ENCODE results near the gene PNLIPRP2.

Gene PNLIPRP2

DNA sequence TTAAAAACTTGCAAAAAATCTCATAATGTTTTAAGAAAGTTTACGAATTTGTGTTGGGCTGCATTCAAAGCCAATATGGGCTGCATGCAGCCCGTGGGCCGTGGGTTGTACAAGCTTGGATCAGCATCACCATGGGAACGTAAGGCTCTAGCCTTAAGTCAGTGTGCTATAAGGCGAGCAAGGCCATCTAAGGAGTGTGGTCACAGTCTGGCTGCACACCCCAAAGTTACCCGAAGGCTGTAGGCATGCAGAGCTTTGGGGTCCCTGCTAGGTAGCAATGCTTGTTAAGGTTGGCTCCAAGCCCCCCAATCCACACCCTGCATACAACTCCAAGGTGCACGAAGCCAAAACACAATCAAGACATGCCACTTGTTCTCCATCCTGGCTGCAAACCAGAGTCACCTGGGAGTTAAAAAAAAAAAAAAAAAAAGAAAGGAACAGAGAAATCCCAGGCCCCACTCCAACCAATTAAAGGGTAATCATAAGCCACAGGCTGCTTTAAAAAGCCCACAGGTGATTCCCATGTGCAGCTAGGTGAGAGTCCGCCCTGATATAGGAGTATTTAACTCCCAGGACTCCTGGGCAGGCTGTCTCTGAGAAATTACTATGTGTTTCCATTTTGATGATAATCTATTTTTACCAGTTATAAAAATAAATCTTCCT is 8.5 kb upstream of the PNLIPRP2 start:
- no peak for DNase-seq (ENCODE audit: low read depth, low spot score)

DNA sequence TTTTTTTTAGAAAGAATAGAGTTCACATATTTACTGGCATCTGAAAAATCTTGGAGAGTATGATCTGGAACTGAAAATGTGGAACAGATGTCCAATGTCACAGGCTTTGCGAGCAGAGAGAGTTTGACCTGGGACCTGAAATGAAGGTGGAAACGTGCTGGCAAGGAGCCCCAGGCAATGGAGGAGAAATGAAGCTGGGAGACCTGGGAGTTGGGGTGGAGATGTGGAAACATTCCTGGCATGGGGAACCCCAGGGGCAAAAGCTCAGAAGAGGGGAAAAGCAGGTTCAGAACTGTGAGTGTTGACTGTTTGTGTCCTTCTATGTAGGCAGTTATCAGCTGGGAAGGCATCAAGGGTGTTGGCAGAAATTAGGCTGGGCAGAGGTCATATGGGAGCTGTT is 7.3 kb upstream of the PNLIPRP2 start:
- DNase-seq (ENCODE audit: low read depth, low spot score): no peak

DNA sequence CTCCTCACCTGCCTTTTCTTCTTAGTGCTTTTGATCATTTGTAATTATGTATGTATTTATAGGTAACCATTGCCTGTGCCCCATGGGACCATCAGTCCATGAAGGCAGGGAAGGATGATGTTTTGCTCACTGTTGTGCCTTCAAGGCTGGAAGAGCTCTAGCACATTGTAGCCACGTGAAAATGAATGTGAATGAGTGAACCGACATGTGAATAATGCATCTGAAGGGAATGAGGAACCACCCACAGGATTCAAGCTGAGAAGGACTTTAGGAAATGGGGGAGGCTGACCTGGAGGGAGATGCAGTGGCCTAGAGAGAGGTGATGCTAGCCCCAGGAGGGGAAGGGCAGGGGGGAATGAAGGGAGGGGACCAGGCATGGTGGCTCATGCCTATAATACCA is 6.0 kb upstream of the PNLIPRP2 start:
- no peak for DNase-seq (ENCODE audit: low read depth, low spot score)

DNA sequence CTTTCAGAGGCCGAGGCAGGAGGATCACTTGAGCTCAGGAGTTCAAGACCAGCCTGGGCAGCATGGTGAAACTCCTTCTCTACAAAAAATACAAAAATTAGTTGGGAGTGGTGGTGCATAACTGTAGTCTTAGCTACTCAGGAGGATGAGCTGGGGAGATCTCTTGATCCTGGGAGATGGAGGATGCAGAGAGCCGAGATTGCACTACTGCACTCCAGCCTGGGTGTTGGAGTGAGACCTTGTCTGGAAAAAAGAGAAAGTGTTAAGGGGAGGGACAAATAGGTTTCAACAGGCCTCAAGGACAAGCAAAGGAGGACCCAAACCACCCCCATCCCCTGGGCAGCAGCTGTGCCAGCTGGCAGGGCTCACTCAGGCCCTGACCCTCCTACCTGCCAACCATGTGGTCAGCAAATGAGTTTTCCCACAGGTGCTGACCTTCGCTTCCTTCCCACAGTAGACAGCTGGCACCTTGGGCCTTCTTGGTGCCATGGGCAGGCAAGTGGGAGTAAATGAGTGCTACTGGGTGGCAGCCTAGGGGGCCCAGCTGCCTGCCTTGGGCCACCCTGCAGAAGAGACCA is 5.5 kb upstream of the PNLIPRP2 start:
- no peak for DNase-seq (ENCODE audit: low read depth, low spot score)

DNA sequence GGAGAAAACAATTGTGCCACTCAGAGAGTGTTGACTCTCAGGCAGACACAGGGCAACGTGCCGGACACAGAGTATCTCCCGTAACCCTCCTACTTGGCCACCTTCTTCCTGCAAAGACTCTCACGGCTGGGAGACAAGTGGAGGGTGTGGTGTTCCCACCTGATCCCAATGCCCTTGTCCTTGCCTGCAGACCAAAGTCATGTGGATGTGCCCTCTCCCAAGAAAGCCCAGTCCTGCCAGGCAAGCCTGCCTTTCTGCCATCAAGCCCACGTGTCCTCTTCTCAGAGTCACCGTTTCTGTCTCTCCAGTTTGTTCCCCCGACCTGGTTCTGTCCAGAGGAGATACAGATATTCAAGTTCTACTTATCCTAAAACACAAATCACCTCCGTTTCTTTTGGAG is 723 bp downstream of the PNLIPRP2 start:
- no peak for DNase-seq (ENCODE audit: low read depth, low spot score)

DNA sequence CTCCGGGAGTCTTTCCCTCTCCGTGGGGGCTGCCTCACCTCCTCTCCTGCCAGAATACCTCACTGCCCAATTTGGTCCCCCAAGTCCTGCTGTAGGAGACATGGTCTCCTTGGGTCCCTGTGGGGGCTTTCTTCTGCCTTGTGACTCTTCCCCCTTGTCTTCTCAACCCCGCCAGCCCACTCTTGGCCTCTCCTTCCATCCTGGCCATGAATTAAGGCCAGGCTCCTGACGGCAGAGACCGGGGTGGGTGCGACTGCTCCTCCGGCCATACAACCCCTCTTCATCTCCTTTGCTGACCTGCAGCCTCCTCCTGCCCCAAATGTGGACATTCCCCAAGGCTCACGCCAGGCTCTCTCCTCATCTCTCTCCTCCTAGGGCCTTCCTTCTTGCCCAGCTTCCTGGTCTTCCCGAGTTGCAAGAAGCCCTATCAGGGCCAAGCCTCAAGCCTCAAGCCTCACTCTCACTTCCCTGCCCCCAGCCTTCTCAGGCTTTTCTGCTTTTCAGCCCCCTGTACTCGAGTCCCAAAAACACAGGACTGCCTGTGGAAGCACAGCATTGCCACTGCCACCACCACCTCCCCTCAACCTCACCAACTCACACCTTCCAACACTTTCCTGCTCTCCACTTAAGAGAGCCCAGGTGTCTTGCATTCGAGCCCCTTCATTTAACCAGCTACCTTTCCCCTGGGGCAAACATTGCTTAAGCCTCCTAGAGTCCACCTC is 1.3 kb downstream of the PNLIPRP2 start:
- DNase-seq (ENCODE audit: low read depth, low spot score): no peak

DNA sequence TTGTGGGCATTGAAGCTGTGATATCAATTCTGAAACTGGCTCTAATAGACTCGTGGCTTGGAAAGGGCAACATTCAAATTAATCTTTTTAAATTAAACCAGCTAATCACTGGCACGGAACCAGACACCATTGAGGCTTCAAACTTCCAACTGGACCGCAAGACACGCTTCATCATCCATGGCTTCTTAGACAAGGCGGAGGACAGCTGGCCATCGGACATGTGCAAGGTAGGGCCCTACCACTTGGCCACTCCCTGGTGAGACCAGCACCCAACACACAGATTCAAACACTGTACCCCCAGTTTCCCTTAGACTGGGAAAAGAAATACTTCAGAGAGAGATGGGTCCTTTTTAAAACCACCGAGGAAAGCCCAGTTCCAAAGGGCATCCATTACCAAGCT is 5.1 kb downstream of the PNLIPRP2 start:
- no peak for DNase-seq (ENCODE audit: low read depth, low spot score)

DNA sequence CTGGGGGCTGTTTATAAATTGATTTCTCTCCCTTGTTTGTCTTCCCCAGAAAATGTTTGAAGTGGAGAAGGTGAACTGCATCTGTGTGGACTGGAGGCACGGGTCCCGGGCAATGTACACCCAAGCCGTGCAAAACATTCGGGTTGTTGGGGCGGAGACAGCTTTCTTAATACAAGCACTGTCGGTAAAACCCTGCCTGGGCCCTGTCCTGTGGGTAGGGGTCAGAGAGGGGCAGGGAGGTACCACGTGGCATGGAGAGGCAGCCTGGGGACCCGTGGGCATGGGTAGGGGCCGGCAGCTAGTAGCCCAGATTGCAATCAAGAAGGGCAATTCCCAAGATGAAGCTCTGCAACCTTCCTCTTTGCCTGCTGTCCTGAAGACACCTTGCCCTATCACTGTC is 6.1 kb downstream of the PNLIPRP2 start:
- DNase-seq (ENCODE audit: low read depth, low spot score): no peak

DNA sequence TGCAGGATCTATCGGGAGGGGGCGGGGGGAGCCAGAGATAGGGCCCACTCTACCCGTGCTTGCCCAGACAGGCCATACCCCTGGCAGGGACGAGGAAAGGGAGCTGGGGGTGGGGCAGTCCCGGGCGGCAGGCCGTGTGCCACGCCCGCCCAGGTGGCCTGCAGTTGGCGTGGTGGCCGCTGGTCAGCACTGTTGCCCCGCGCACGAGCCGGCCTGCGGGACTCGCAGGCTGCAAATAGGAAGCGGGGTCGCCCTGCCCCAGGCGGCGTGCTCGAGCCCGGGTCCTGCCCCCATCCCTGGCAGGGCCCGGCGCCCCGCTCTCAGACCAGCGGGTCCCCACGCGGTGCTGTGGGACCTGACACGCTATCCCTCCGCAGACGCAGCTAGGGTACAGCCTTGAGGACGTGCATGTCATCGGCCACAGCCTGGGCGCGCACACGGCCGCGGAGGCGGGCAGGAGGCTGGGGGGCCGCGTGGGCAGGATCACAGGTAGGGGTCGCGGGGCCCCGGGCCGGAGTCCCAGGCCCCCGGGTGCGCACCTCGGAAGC is 6.7 kb downstream of the PNLIPRP2 start:
- DNase-seq (ENCODE audit: low read depth, low spot score): no peak

DNA sequence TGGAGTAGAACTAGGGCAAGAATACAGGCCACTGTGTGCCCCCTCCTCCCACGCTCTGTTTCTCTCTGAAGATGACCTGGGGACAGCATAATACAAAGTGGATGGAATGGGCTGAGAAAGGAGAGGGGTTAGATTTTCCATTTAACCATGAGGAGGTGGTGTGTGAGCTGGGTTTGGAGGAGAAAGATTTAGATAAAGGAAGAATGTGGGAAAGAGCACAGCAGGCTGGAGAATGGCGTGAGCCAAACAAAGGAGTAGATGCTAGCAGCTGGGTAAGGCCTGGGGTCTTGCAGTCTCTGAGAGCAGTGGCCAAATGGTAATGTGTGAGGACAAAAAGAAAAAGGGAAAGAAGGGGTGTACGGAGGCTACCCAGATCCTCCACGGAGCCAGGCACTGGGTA is 8.6 kb downstream of the PNLIPRP2 start:
- DNase-seq (ENCODE audit: low read depth, low spot score): no peak

DNA sequence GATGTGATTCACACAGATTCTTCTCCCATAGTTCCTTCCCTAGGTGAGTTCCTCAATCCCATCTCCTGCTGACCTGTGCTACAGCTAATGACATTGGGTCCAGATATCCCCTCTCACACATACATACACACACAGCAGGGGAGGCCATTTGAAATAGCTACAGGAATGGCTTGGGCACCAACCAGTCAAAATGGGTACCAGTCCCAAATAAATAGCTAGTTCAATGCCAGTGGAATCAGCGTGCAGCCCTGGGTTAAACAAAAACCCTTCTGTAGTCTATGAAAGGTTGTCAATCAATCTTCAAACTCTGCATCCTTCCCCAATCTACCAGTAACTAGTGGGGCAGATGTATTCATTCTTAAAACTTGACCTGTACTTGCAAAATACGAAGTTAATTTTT is 9.3 kb downstream of the PNLIPRP2 start:
- no peak for DNase-seq (ENCODE audit: low read depth, low spot score)

DNA sequence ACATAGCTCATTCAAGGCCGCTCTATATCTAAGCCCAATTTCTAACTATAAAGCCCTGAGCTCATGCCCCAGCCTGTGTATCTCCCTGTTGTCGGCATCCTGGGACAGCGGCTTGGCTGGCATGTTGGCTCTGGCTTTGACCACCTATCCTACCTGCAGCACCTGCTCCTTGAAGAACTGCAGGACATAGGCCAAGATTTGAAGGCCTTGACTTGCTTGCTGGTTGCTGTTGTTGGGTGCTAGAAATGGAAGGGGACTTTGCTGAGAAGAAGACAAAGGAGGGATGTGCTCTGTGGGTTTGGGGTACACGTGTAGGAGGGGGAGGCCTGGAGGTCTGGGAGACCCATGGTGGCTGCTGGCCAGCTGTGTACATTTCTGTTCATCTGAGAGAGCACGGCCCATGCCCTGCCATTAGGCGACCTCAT is 11.1 kb downstream of the PNLIPRP2 start:
- no peak for DNase-seq (ENCODE audit: low read depth, low spot score)

DNA sequence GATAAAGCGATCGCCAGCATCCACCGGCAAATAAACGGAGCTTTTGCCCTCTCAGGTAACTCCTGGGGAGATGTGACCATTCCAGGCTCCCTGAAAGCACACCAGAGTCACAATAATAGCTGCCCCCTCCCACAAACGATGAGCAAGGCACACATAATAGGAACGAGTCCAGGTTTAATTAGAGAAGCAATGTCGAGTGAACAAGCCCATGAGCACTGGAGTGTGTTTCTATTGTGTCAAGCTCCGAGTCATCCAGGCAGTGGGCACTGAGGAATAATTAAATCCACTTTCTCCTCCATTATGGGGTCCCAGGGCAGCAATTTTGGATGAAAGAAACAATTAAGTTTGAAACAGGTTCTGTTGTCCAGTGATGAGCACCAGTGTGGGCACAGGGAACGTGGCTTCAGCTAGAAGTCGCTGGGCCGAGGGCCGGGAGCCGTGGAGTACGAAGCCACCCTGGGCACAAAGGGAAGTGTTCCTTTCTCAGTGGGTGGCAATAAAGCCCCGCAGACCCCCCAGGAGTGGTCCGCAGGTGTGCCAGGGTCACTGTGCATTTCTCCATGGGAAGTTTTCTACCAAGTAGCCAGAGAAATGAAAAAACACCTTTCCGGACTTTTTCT is 12.0 kb downstream of the PNLIPRP2 start:
- no peak for DNase-seq (ENCODE audit: low read depth, low spot score)

DNA sequence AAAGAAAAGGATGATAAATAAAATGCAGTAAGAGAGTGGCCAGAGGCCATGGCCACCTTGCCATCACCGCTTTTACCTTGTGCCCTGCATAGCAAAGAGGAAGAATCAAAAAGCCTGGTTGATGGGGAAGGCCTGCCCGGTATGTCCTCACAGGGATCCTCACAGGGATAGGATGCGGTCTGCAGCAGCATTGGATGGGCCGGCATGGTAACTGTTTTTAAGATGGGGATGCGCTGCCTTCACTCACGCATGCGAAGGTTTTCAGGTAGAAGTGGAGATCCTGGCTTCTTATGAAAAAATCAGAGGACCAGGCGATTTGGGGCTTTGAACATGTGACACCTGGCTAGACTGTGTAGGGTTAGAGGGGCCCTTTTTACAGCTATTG is 12.5 kb downstream of the PNLIPRP2 start:
- no peak for DNase-seq (ENCODE audit: low read depth, low spot score)

DNA sequence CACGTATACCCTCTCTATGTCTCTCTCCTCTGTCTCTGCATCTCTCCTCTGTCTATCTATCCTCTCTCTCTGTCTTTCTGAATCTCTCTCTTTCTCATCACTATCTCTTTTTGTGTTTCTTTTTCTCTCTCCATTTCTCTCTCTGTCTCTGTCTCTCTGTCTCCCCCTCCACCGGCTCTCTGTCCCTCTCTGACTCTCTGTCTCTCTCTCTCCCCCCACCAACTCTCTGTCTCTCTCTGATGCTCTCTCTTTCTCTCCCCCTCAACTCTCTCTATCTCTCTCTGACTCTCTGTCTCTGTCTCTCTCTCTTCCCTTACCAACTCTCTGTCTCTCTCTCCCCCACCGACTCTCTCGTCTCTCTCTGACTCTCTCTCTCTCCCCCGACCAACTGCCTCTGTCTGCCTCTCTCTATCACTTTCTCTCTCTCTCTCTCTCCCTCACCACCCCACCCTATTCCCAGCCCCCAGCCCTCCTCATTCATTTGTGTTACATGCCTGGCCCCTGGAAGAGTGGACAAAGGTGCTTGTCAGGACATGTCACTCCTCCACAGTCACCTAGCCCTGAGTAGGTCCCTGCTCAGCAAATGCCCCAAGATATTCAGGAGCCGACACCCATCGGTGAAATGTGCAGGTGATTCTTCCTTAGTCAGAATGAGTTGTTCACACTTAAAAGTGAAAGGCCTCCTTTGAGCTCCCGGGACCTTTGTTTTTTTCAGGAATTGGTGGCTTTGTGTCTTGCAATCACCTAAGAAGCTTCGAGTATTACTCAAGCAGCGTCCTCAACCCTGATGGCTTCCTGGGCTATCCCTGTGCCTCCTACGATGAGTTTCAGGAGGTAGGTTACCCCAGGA is 13.6 kb downstream of the PNLIPRP2 start:
- DNase-seq (ENCODE audit: low read depth, low spot score): no peak

DNA sequence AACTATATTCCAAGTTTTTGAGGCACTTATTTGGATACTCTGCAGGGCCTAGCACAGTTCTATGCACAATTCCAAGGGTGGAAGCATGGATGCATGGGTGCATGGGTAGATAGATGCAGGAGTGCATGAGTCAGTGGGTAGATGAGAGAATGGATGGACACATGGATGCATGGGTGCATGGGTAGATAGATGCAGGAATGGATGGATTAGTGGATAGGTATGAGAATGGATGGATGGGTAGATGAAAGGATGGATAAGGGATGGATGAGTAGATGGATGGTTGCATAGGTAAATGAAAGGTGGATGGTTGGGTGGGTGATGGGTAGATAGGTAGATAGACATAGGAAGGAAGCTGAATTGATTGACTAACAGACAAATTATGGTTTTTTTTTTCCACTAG is 15.6 kb downstream of the PNLIPRP2 start:
- no peak for DNase-seq (ENCODE audit: low read depth, low spot score)

DNA sequence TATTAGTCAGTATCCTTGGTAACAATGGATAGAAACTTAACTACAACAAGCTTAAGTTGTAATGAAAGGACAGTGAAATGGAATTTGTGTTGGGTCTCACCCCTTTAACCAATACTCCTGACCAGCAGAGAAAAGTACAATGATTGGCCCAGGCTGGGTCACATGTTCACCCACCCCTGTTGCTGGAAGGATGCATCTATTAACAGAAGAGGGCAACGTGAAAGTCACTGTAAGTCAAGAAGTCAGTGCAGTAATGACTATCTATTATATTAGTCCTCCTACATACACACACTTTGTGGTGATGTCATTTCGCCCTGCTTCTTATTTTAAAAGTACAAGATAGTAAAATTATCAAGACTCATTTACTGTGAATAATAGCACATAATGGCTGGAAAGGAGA is 16.2 kb downstream of the PNLIPRP2 start:
- no peak for DNase-seq (ENCODE audit: low read depth, low spot score)

DNA sequence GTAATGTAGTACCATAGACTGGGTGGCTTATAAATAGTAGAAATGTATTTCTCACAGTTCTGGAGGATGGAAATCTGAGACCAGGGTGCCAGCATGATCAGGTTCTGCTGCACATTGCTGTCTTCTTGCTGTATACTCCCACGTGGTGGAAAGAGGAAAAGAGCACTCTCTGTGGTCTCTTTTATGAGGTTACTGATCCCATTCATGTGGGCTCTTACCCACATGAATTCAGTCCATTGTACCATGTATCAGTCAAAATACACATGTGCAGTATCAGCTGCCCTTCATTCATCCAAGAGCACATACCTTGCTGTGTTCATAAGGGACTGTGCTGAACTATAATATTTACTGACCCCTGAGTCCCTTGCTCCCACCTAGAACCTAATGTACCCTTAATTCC is 17.1 kb downstream of the PNLIPRP2 start:
- DNase-seq (ENCODE audit: low read depth, low spot score): no peak

DNA sequence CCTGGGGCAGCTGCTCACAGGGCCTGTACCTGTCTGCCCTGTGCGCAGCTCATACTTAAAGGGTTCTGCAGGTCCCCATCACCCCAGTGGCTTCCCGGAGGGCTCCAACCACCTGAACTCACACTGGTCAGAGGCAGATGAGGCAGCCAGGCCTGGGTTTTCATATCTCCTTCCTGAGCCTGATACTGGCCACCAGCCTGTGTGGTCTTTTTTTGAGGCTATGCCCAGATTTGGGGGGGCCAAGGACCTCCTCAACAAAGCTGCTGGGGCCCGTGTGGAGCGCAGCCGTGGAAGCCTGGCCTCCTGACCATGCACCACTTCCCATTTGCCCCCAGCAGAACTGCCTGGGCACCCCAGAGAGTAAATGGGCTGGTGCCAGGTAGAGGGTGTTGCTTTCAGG is 25.7 kb downstream of the PNLIPRP2 start:
- DNase-seq (ENCODE audit: low read depth, low spot score): no peak

DNA sequence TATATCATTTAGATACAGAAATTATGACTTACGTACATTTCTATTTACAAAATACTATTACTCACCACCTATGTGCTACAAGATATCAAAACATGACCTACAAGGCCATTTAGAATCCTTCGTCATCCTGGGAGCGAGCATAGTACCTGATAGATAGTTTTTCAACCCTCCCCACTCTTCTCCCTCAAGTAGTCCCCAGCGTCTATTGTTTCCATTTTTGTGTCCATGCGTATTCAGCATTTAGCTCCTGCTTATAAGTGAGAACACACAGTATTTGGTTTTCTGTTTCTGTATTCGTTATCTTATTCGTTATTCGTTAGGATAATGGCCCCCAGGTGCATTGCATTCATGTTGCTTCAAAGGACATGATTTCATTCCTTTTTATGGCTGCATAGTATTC is 28.1 kb downstream of the PNLIPRP2 start:
- DNase-seq (ENCODE audit: low read depth, low spot score): no peak

DNA sequence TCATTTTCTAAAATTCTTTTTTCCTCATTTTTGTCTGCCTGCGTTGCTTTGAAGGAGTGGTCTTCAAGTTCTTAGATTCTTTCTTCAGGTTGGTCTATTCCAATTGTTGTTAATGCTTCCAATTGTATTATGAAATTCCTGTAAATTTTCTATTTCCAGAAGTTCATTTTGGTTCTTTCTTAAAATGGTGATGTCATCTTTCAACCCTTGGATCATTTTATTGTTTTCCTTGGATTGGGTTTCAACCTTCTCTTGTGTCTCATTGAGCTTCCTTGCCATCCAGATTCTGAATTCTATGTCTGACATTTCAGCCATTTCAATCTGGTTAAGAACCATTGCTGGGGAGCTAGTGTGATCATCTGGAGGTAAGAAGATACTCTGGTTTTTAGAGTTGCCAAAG is 33.1 kb downstream of the PNLIPRP2 start:
- no peak for DNase-seq (ENCODE audit: low read depth, low spot score)

DNA sequence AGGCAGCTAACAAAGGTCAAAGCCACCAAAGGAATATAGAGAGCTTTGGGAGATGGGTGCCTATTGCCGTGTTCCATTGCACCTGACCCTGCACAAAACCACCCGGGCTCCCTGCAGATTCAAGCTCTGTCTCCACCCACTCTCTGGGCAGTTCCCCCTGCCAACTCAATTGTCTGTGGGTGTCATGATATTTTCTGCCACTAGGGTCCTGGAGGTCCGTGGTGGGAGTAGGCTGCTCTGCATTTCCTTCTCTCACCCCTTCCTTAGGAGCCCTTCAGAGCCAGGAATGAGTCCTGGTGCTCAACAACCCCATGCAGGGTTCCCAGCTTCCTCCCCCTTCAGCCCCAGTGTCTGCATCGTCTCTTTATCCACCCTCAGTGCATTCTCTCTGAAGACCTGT is 34.1 kb downstream of the PNLIPRP2 start:
- no peak for DNase-seq (ENCODE audit: low read depth, low spot score)
